Tibial nerve (tissue), 4 donors: Measurements from ENCODE around the gene ARHGEF38.

Experiments used
- CTCF ChIP-seq, 5 experiments: fragments of 200-600 bp in 3 of 5; fragments of 450-650 bp in 2 of 5; sonication (generic) in 3 of 5; IDR thresholded peaks; one replicate each; pipeline ENCODE4 v1.5.1; 2016 to 2019; ENCODE audit warnings: antibody characterized with exemption in 5 of 5, mild to moderate bottlenecking in 3 of 5, moderate library complexity in 2 of 5
- EP300 ChIP-seq, 2 donors: sonication (generic); formaldehyde crosslinking; IDR thresholded peaks; one replicate each; pipeline ENCODE4 v1.6.1; 2017; ENCODE audit warnings: antibody characterized with exemption in 2 of 2, mild to moderate bottlenecking in 1 of 2

GRCh38 chr4:105712766-105713165 is 160.3 kb downstream of the ARHGEF38 start:
- TF ChIP-seq CTCF (IDR thresholded peaks at IDR 0.05) = no peak
- TF ChIP-seq EP300 (IDR thresholded peaks at IDR 0.05) = no peak
